ENCODE data around the gene NEMP2.
"Not testable (repeated sequence)": the region's sequence is repeated elsewhere in the genome, so short reads cannot be mapped to it uniquely, and the experiment has no call there.

DNA sequence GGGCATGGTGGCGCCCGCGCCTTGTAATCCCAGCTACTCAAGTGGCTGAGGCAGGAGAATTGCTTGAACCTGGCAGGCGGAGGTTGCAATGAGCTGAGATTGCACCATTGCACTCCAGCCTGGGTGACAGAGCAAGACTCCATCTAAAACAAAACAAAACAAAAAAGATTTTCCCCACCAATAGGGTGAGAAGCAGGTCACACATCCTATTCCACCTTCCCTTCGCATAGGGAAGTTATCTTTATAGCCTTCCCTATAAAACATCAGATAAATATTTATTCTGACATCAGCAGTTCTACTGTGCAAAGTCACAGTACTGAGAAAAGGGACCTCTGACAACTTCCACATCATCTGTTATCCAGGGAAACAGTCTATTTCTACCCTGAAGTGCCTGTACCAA is 24.6 kb downstream of the NEMP2 start:
- TF ChIP-seq, protein P1, sequence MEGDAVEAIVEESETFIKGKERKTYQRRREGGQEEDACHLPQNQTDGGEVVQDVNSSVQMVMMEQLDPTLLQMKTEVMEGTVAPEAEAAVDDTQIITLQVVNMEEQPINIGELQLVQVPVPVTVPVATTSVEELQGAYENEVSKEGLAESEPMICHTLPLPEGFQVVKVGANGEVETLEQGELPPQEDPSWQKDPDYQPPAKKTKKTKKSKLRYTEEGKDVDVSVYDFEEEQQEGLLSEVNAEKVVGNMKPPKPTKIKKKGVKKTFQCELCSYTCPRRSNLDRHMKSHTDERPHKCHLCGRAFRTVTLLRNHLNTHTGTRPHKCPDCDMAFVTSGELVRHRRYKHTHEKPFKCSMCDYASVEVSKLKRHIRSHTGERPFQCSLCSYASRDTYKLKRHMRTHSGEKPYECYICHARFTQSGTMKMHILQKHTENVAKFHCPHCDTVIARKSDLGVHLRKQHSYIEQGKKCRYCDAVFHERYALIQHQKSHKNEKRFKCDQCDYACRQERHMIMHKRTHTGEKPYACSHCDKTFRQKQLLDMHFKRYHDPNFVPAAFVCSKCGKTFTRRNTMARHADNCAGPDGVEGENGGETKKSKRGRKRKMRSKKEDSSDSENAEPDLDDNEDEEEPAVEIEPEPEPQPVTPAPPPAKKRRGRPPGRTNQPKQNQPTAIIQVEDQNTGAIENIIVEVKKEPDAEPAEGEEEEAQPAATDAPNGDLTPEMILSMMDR (IDR thresholded peaks at IDR 0.05) = not testable (repeated sequence)
- TF ChIP-seq ZFX (IDR thresholded peaks at IDR 0.05; ENCODE audit: borderline replicate concordance) = not testable (repeated sequence)
